GM18873 (cell line): ENCODE results near the gene BRI3BP.
"Not testable (repeated sequence)": the region's sequence is repeated elsewhere in the genome, so short reads cannot be mapped to it uniquely, and the experiment has no call there.

Experiments
- ATAC-seq: cut with Tn5 transposase; IDR thresholded peaks from one replicate; pipeline ENCODE4 v1.9.1; 2021; ENCODE audit warnings: mild to moderate bottlenecking, moderate library complexity, moderate number of reproducible peaks; ENCODE audit not compliant: unreplicated experiment, low FRiP score

The BRI3BP gene

DNA sequence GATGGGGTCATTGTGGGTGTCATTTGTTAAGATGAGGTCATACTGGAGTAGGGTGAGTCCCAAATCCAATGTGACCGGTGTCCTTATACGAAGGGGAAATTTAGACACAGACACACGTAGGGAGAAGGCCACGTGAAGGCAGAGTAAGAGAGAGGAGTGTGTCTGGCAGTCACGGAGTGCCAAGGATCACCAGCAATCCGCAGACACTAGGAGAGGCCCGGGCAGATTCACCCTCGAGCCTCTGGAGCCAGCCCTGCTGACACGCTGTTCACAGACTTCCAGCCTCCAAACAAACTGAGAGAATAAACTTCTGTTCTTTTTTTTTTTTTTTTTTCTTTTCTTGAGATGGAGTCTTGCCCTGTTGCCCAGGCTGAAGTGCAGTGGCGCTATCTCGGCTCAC lies 24.9 kb downstream of the BRI3BP start:
- ATAC-seq, result no peak

DNA sequence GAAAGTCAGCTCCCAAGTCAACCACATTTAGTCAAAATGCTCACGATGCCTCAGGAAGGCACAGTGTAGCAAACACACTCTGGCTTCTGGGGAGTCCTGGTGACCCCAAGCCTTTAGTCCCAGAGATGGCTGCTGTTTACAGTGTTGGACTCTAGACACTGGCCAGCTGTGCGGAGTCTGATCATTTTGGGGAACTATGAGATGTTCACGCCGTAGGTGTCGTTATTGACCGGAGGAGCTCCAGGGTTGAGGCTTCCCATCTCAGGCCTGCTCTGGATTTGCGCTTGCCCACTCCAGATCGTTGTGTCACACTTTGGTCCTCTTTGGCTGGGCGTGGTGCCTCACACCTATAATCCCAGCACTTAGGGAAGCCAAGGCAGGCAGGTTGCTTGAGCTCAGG lies 27.7 kb downstream of the BRI3BP start:
- no peak for ATAC-seq

DNA sequence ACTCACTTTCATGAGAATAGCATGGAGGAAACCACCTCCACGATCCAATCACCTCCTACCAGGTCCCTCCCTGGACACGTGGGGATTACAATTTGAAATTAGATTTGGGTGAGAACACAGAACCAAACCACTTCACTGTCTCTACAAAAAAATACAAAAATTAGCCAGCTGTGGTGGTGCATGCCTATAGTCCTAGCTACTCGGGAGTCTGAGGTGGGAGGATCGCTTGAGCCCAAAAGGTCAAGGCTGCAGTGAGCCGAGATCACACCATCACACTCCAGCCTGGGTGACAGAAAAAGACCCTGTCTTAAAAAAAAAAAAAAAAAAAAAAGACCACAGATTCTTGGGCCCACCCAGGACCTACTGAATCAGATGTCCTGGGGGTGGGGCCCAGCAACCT lies 28.3 kb downstream of the BRI3BP start:
- no peak for ATAC-seq

DNA sequence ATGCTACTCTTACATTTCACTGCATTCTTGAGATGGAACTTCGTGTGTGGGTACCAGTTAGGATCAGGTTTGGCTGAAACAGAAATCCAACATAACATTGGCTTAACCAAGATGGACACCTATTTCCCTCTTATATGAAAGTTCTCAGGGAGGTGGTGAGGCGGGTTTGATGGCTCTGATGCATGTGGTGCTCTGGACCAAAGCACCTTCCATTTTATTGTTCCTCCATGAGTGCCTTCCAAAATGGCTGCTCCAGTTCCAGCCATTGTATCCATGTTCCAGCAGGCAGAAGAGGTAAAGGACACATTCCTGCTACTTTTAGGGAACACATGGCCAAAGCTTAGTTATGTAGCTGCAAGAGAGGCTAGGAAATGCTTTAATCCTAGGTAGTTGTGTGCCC lies 29.6 kb downstream of the BRI3BP start:
- no peak for ATAC-seq

DNA sequence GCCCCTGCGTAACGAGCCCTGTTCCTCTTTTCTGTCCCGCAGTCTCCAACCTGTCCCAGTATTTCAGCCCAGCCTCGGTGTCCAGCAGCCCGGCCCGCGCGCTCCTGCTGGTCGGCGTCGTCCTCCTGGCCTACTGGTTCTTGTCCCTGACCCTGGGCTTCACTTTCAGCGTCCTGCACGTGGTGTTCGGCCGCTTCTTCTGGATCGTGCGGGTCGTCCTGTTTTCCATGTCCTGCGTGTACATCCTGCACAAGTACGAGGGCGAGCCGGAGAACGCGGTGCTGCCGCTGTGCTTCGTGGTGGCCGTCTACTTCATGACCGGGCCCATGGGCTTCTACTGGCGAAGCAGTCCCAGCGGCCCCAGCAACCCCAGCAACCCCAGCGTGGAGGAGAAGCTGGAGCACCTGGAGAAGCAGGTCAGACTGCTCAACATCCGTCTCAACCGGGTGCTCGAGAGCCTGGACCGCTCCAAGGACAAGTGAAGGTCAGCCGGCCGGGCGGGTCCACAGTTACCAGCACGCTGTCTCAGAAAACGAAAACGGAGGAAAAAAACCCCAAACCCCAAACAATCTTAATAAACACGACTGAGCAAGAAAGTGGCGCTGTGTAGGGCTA lies 31.6 kb downstream of the BRI3BP start:
- no peak for ATAC-seq

DNA sequence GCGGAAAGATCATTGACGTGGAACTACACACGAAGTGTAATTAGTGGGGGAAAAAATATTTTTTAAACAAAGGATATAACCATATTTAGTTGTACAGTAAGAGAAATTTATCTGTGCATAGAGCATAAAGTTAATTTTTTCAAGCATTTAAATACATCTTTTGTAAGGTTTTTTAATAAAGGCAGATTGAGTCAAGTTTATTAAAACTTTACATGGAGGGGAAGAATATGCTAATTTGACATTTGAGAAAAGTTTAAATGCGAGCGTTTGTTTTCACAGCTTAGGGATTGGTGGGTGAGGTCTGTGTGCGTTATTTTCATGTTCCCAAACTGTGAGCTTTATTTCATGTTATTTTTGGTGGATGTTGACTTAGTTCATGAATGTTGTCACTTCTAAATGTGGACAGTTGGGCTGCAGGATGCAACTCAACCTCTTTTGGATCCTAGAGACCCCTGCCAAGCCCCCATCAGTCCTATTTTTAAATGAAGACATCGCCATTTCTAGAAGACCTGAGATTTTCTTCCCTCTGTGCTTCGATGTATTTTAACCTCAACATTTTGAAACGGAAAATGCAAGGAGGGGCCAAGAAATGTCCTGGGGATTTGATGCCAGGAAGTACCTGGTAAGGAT lies 32.3 kb downstream of the BRI3BP start:
- no peak for ATAC-seq

DNA sequence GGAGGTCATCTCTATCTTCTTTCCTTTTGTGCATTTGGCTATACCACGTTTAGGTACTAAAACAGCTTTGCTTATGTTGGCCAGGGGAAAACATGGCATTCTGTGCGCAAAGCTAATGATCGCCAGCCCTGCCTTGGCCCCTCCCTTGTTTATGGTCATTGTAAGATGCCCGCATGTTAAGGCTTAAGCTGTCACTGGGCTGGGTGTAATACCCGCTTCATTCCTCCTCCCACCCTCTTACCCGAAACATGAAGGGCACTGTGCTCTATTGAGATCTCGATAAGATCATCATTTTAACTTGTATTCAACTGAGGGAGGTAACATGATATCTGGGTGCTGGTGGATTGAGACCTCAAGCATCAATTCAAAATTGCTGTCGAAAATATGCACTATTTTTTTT lies 34.7 kb downstream of the BRI3BP start:
- no peak for ATAC-seq

DNA sequence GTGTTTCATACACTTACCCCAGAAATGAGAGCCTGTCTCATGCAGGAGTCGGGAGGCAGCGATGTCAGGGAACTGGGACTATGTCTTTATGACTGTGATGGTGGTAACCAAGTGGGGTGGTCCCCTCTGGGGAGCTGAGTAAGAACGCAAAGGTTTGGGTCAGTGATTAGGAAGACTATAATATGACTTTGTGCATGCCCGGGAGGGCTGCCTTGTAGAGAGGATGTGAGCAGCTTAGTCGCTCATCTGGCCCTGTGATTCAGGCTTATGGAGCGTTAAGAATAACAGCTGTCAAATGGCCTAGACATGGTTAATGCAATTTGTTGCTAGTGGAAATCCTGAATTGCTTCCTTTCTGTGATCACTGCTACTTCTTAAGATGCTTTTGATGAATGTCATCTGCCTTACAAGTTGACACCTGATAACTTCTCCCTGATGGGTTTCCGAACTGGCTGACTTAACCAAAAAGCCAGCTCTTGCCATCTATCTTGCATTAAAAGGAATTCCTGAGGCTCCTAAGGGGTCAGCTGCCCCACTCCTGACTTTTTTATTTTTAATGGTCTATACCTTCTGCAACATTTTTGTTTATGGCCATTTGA lies 36.4 kb downstream of the BRI3BP start:
- no peak for ATAC-seq

DNA sequence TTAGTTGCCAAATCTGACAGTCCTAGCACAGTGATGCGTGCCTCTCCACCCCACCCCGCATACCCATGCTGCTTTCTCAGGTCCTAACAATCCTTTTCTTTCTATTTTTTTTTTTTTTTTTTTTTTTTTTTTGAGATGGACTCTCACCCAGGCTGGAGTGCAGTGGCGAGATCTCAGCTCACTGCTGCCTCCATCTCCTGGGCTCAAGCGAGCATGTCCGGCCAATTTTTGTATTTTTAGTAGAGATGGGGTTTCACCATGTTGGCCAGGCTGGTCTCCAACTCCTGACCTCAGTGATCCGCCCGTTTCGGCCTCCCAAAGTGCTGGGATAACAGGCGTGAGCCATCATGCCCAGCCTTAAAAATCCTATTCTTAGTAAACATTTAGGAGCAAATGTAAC lies 38.0 kb downstream of the BRI3BP start:
- ATAC-seq, result not testable (repeated sequence)

DNA sequence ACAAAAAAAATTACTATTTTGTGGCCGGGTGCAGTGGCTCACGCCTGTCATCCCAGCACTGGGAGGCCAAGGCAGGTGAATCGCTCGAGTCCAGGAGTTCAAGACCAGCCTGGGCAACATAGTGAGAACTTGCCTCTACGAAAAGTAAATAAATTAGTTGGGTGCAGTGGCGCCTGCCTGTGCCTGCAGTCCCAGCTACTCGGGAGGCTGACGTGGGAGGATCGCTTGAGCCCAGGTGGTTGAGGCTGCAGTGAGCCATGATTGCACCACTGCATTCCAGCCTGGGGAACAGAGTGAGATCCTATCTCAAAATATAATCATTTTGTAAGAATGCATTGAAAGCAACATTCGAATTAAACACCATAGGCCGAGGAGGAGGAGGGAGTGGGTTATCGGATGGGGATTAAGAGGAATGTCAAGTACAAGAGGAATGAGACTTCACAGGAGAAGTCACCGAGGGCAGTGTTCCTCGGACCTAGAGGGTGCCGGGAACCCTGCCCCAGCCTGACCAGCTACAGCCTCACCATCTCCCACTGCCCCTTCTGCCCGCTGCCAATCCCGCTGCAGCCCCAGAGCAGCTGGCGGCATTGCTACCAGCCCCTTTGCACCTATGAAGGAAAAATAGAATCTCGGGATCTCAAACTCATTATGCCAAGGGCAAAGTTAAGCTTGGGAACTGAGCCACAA lies 39.2 kb downstream of the BRI3BP start:
- ATAC-seq, result no peak

DNA sequence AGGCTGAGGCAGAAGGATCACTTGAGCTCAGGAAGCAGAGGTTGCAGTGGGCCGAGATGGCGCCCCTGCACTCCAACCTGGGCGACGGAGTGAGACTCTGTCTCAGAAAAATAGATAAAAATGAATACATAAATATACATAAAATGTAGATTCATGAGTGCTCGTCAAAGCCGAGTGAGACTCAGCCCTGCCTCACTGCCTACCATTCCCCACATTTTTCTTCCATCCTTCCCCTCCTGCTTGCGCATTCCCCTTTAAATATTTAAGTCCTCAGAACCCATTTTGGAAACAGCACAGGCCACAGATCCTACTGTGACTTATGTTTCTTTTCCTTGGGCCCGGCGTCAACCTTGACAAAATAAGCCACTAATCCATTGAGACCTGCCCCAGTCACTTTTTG lies 39.8 kb downstream of the BRI3BP start:
- no peak for ATAC-seq

DNA sequence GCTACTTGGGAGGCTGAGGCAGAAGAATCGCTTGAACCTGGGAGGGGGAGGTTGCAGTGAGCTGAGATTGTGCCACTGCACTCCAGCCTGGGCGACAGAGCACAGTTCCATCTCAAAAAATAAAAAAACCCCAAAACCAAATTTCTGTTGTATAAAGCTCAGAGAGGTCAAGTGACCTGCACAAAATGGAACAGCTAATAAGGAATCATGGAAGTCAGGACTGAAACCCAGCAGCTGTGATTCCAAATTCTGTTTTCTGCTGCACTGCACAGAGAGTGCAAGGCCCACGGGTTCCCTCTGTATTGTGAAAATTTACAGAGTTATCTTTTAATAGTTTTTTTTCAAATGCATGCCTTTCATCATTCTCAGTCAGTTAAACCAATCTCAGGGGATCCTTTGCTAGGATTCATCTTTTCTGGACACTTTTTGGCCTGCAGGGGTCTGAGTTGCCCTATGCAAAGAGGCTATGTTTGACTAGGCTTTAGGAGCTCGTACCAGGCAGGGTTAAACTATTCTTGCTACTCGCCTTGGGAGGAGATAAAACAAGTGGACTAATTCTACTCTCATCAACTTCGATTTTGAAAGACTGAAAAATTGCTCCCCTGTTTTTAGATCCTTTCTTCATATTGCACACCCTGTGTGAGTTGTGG lies 45.7 kb downstream of the BRI3BP start:
- ATAC-seq, result no peak

DNA sequence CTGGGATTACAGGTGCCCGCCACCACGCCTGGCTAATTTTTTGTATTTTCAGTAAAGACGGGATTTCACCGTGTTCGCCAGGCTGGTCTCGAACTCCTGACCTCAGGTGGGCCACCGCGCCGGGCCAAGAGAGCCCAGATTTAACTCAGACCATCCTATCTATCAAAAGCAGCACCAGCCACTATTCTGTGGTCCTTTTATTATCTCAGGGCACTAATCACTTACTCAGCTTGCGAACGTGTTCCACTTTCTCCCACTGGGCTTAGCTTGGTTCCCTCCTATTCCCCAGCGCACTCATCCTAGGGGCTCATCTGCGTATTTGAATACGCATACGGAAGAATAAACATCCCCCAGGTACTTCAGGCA lies 55.6 kb downstream of the BRI3BP start:
- ATAC-seq, result no peak

DNA sequence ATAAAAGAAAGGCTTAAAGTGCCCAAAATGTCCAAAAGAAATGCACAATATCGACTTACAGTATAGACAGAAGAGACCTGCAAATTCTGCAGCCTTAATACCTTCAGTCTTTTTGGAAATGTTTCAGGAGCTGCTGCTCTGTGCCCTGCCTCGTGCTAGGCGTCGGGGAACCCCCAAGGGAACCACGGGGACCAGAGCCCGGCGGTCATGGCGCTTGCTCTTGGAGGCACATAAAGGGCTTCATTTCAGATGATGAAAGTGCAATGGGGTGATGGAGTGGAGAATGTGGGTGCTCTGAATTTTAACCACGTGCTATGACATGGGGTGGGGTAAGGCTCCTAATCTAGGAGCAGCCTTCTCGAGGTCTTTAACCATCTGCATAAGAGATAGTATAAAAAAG lies 57.0 kb downstream of the BRI3BP start:
- no peak for ATAC-seq

DNA sequence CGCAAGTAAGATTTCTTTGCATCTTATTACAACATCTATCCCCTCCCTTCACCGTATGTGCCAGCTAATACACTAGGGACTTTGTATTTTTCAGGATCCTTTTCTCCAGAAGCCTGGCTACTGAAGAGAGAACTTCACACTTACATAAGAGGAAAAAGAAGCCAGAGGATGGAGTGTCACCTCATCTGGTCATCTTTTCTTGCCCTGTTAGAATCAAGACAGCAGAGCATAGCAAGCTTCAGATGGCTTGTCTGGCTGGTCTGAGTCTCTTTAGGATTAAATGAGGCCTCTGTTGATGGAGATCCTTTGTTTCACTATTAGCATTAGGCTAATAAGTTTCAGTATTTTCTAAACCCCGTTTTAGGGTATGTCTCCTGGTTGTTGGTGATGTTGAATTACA lies 57.4 kb downstream of the BRI3BP start:
- ATAC-seq, result no peak

DNA sequence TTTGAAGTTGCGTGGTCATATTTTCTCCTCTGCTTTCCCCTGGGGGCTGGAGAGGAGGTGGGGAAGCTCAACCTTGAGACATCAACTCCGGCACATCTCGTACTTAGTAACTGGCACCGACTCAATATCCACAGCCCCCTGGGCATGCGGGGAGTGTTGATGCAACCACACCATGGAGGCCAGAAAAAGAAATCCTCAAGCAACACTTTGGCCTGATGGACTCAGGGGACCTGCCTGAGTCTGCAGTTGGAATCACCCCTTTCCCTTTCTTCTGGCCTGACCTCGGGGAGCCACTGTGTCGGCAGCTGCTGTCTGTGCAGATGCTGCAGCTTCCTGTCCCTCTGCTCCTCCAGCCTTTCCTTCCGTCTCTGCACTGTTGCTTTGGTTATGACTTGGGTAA lies 60.4 kb downstream of the BRI3BP start:
- no peak for ATAC-seq

DNA sequence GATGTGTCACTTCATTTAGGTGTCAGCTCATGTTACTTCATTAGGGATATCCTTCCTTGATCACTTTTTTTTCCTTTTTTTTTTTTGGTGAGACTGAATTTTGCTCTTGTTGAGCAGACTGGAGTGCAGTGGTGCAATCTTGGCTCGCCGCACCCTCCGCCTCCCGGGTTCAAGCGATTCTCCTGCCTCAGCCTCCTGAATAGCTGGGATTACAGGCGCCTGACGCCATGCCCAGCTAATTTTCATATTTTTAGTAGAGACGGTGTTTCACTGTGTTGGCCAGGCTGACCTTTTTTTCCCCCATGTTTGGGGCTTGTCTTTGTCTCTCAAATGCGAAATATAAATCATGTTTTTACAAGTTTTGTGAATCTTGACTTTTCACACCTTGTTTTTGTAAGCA lies 62.1 kb downstream of the BRI3BP start:
- no peak for ATAC-seq

DNA sequence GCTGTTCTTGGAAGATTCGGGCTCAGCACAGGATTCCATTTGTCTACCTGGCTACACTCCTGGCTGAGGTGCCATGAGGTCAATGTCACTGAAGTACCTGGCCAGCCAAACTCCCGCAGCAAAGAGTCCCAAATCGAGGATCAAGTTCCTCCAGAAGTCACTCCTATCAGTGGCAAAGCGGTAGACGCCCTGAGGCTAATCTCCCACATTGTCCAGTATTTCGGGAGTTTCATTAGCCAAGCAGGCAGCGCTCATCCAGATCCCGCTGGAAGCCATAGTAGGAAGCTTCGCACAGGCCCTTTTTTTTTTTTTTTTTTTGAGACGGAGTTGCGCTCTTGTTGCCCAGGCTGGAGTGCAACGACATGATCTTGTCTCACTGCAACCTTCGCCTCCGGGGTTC lies 62.9 kb downstream of the BRI3BP start:
- no peak for ATAC-seq

DNA sequence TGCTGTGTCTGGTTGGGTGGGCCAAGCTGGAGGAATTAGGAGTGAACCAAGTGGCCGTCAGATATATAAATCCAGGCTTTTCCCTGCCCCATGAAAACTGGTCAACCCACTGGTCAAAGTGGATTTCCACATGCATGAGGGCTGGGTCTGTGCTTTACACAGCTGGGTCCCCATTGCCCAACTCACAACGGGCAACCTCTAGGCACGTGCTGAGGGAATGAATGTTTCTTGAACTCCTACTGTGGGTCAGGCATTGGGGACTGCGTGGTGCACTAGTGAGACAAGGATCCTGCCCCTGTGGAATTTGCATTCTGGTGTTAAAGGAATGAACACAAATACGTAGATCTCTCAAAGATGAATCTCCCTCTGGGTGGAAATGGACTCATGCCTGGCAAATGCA lies 64.3 kb downstream of the BRI3BP start:
- no peak for ATAC-seq

DNA sequence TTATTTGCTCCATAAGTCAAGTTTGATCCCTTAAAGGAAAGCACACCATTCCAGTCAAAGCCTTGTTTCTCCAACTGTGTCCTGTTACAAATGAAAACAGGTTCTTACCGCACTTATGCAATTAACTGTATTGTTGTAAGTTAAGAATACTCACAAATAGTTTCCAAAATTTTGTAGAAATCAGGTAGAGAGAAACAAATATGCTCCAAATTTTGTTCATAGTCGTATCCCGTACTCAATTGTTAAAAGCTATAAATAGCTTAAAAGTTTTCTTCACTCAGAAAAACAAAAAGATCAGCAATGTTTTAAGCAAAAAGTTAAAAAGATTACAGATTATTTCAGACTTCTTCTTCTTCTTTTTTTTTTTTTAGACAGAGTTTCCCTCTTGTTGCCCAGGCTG lies 67.8 kb downstream of the BRI3BP start:
- ATAC-seq, result no peak

DNA sequence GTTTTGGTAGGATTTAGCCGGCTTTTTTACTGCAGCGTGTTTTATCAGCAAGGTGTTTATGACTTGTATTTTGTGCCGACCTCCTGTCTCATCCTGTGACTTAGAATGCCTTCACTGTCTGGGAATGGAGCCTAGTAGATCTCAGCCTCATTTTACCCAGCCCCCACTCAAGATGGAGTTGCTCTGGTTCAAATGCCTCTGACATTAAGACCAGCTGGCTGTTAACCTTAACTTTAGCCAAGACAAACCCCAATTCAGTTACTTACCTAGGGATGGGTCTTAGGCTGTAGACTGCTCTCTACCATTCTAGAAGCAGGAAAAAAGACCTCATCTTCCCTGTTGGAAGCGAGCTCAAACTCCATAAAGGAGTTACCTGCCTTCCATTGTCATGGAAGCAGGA lies 70.1 kb downstream of the BRI3BP start:
- not testable (repeated sequence) for ATAC-seq
